WTC11 (cell line): ENCODE data around the gene CEP250. TPM values are rescaled to one million over a fixed set of nuclear protein-coding genes. Genes with fewer than 3 reads are reported as not detected.

Experiments
- ATAC-seq: fragments of 200-7000 bp; cut with Tn5 transposase; 2 replicates; pipeline ENCODE4 v1.10.0; 2021; ENCODE audit warnings: mild to moderate bottlenecking, moderate library complexity
- CTCF ChIA-PET: fragments of 300-600 bp; sonication (Branson Sonifier 250); formaldehyde crosslinking; loops from one replicate; lab custom pipeline; 2021; ENCODE audit warnings: antibody characterized with exemption; lab: Charles Lee
- POLR2A ChIA-PET: fragments of 350-600 bp; sonication (Branson Sonifier 250); formaldehyde crosslinking; loops from one replicate; lab custom pipeline; 2021; ENCODE audit warnings: antibody characterized with exemption; lab: Charles Lee
- DNase-seq: peaks from one replicate; pipeline ENCODE4 v3.0.0; 2021; ENCODE audit warnings: low spot score
- H3K27ac Mint-ChIP-seq: 2 replicates; pipeline ENCODE4 v1.8.0; 2021; ENCODE audit warnings: mixed read lengths
- H3K27me3 Mint-ChIP-seq: 2 replicates; pipeline ENCODE4 v1.8.0; 2021; ENCODE audit warnings: low read depth, mild to moderate bottlenecking, moderate library complexity, mixed read lengths
- H3K36me3 Mint-ChIP-seq: 2 replicates; pipeline ENCODE4 v1.8.0; 2021; ENCODE audit warnings: mixed read lengths
- H3K4me1 Mint-ChIP-seq: 2 replicates; pipeline ENCODE4 v1.8.0; 2022; ENCODE audit warnings: mixed read lengths
- H3K4me3 Mint-ChIP-seq: 2 replicates; pipeline ENCODE4 v1.8.0; 2021; ENCODE audit warnings: mild to moderate bottlenecking, moderate library complexity, mixed read lengths
- H3K9me3 Mint-ChIP-seq: 2 replicates; pipeline ENCODE4 v1.8.0; 2021; ENCODE audit warnings: mixed read lengths
- ATF3 ChIP-seq: sonication (generic); formaldehyde crosslinking; conservative IDR thresholded peaks from 2 replicates; pipeline ENCODE4 v1.8.1; 2022; ENCODE audit warnings: mild to moderate bottlenecking, missing genetic modification reagents
- ATF6 ChIP-seq: sonication (generic); formaldehyde crosslinking; IDR thresholded peaks from 2 replicates; pipeline ENCODE4 v1.8.1; 2023; ENCODE audit warnings: mild to moderate bottlenecking, missing genetic modification reagents
- CBFB ChIP-seq: sonication (generic); formaldehyde crosslinking; IDR thresholded peaks from 2 replicates; pipeline ENCODE4 v1.8.1; 2022; ENCODE audit warnings: mild to moderate bottlenecking, low read depth, missing genetic modification reagents
- CTCF ChIP-seq: fragments of 200-600 bp; IDR thresholded peaks from 2 replicates; pipeline ENCODE4 v1.8.0; 2022; ENCODE audit warnings: antibody characterized with exemption
- FOXJ3 ChIP-seq: sonication (generic); formaldehyde crosslinking; IDR thresholded peaks from 2 replicates; pipeline ENCODE4 v1.9.0; 2021; ENCODE audit warnings: missing genetic modification reagents, mild to moderate bottlenecking, borderline replicate concordance
- FOXP1 ChIP-seq: sonication (generic); formaldehyde crosslinking; IDR thresholded peaks from 2 replicates; pipeline ENCODE4 v1.8.0; 2022; ENCODE audit warnings: missing genetic modification reagents, mild to moderate bottlenecking, moderate library complexity, borderline replicate concordance
- MXD4 ChIP-seq: fragments of 250-450 bp; sonication (Bioruptor Pico); IDR thresholded peaks from 2 replicates; pipeline ENCODE4 v1.8.0; 2021; ENCODE audit warnings: mild to moderate bottlenecking, moderate library complexity, borderline replicate concordance
- NR1H2 ChIP-seq: sonication (generic); formaldehyde crosslinking; IDR thresholded peaks from 2 replicates; pipeline ENCODE4 v1.9.0; 2021; ENCODE audit warnings: mild to moderate bottlenecking, moderate library complexity, missing genetic modification reagents
- PRDM15 ChIP-seq: sonication (generic); formaldehyde crosslinking; IDR thresholded peaks from 2 replicates; pipeline ENCODE4 v1.8.0; 2022; ENCODE audit warnings: missing genetic modification reagents
- PREB ChIP-seq: sonication (generic); formaldehyde crosslinking; IDR thresholded peaks from 2 replicates; pipeline ENCODE4 v1.8.1; 2022; ENCODE audit warnings: mild to moderate bottlenecking, missing genetic modification reagents, moderate library complexity, borderline replicate concordance
- SMAD4 ChIP-seq: sonication (generic); formaldehyde crosslinking; IDR thresholded peaks from 2 replicates; pipeline ENCODE4 v1.8.0; 2022; ENCODE audit warnings: mild to moderate bottlenecking, missing genetic modification reagents
- SP1 ChIP-seq: sonication (generic); formaldehyde crosslinking; conservative IDR thresholded peaks from 2 replicates; pipeline ENCODE4 v1.8.1; 2022; ENCODE audit warnings: missing genetic modification reagents
- TEAD1 ChIP-seq: sonication (generic); formaldehyde crosslinking; IDR thresholded peaks from 2 replicates; pipeline ENCODE4 v1.8.0; 2022; ENCODE audit warnings: mild to moderate bottlenecking, missing genetic modification reagents
- TP53 ChIP-seq: sonication (generic); formaldehyde crosslinking; IDR thresholded peaks from 2 replicates; pipeline ENCODE4 v1.8.1; 2023; ENCODE audit warnings: mild to moderate bottlenecking, missing genetic modification reagents
- ZNF416 ChIP-seq: fragments of 250-450 bp; sonication (Bioruptor Pico); IDR thresholded peaks from 2 replicates; pipeline ENCODE4 v1.9.0; 2021; ENCODE audit warnings: mild to moderate bottlenecking, inconsistent platforms
- total RNA-seq: library from RNA; stranded (reverse); gene quantifications from 3 replicates; pipeline ENCODE4 v1.2.3, GENCODE V29; 2021

The CEP250 gene
- total RNA-seq, 1 experiment from 2014 or later: 63.1 TPM

- Mint-ChIP-seq H3K27me3 (no peaks in the 10 kb centered on the region), H3K36me3 (peaks cover 36% of the 10 kb centered on the region), H3K4me3 (no peak overlapping the region), H3K27ac (no peak overlapping the region), H3K9me3 (no peaks in the 10 kb centered on the region), H3K4me1 (peaks cover 14% of the 10 kb centered on the region)
- ATAC-seq (no peak), DNase-seq (no peak)
- TF ChIP-seq TP53 (CRISPR knock-in tag): no peak
- no peak for TF ChIP-seq MXD4
- TF ChIP-seq PREB (CRISPR knock-in tag): no peak
- TF ChIP-seq ZNF416 (CRISPR knock-in tag): no peak
- no peak for TF ChIP-seq SP1 (CRISPR knock-in tag)
- TF ChIP-seq SMAD4: no peak
- no peak for TF ChIP-seq TEAD1 (CRISPR knock-in tag)
- POLR2A ChIA-PET: no interaction called here
- CTCF ChIA-PET: no interaction called here
These were observed 6.2 kb downstream of the CEP250 start for GRCh38 chr20:35461620-35462019.

GRCh38 chr20:35462351-35462750 lies 7.0 kb downstream of the CEP250 start:
- TF ChIP-seq CBFB: no peak
- no peak for TF ChIP-seq FOXJ3 (CRISPR knock-in tag)
- TF ChIP-seq FOXP1 (CRISPR knock-in tag): no peak
- no peak for TF ChIP-seq ATF3 (CRISPR knock-in tag)
- no peak for TF ChIP-seq ATF6 (CRISPR knock-in tag)
- TF ChIP-seq NR1H2 (CRISPR knock-in tag): no peak
- Mint-ChIP-seq H3K27ac (no peak overlapping the region), H3K36me3 (peaks cover 41% of the 10 kb centered on the region), H3K4me1 (peaks cover 11% of the 10 kb centered on the region), H3K4me3 (no peak overlapping the region), H3K9me3 (no peaks in the 10 kb centered on the region), H3K27me3 (no peaks in the 10 kb centered on the region)
- ATAC-seq (no peak), DNase-seq (no peak)
- POLR2A ChIA-PET: no interaction called here
- CTCF ChIA-PET: no interaction called here

GRCh38 chr20:35463455-35464300 lies 8.3 kb downstream of the CEP250 start:
- ChIA-PET POLR2A (interaction anchor here (1.2 kb wide), 1 partner anchor 8 kb away, joined by 7 read pairs; the partner anchor contains the start of gene CEP250), CTCF (interaction anchor here (0.6 to 1.9 kb wide), 21 partner anchors 9 to 343 kb away, joined by 3 to 21 read pairs (median 5); partner anchors contain the start of genes CEP250, ERGIC3 and SPAG4)
- Mint-ChIP-seq H3K27me3 (no peaks in the 10 kb centered on the region), H3K4me1 (0 out of 2 replicates have a peak, but pooled peaks cover 3% of the 10 kb centered on the region), H3K36me3 (peaks cover 52% of the 10 kb centered on the region), H3K9me3 (no peaks in the 10 kb centered on the region), H3K27ac (no peak overlapping the region), H3K4me3 (no peak overlapping the region)
- TF ChIP-seq PRDM15 (CRISPR knock-in tag): peak; percentile 57; the same call in 1 of the 2 replicates
- no peak for TF ChIP-seq SMAD4
- TF ChIP-seq CTCF: peak; percentile 47; the same call in 1 of the 2 replicates
- ATAC-seq: peak; percentile 95
- peak; percentile 60 for DNase-seq
